ENCODE measurements around the gene SPA17. TPM values are rescaled to one million over a fixed set of nuclear protein-coding genes. Genes with fewer than 3 reads are reported as not detected.

Gene SPA17
- total and polyA plus RNA-seq, 5 donors: 2.3 to 7.9 (median 3.1) TPM

DNA sequence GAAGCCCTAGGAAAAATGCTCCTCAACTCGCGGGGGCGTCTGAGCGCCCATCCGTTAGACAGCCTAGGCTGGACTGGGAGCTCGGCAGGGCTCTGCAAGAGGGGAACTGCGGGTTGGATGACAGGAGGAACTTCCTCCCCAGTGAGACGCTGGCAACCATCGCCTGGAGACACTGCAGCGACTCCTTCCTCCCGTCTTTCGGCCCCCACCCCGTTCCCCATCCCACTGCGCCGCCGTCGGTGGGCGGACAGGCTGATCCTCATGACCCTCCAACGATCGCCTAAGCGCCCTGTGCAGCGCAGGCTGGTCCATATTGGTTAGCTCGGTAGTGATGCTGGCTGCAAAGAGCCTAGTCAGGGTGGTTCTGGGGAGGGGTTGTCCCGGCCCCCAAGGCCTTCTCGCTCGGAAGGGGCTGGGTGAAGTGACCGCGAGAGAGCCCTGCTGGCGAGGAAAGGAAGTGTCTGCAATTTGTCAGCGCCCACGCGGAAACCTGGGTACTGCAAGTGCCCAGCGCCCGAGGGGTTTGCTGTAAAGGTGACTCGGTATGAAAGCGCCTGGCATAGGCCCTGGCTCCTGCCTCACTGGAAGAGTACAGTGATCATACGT, 66.7 kb downstream of the SPA17 start:
- no peaks in the 10 kb centered on the region for H3K27me3 ChIP-seq (ENCODE audit: control insufficient read depth, insufficient read depth)
- peak; percentile 44 to 79 (median 74) for DNase-seq
- H3K9me3 ChIP-seq (ENCODE audit: control insufficient read depth, low read length): no peaks in the 10 kb centered on the region
- no peaks in the 10 kb centered on the region for H3K4me1 ChIP-seq (ENCODE audit: control insufficient read depth, insufficient read depth, low read length)
- WGBS: 2% methylated on average over 37 of the region's 37 CpGs
- peak; percentile 47 to 71 for ATAC-seq
- intact Hi-C loops (cut with DNase I): no loop called here
- peak overlapping the region; percentile 64 for H3K4me3 ChIP-seq (ENCODE audit: low read length)
- H3K27ac ChIP-seq (ENCODE audit: low read length): no peak overlapping the region

DNA sequence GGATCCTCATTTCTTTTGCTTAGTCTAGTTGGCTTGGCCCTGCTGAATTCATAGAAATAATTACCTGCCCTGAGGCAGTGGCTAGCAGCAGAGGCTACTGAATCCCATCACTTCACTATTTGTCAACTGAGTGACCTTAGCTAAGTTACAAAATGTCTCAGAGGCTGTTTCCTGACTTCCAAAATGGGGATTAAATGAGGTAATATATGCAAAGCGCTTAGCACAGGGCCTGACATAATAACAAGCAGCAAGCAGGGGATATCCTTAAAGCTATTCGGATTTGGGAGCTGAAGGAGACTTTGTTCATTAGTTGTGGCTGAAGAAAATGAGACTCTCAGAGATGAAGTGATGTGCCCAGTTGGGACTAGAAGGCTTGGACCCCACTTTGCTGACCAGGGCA, 68.9 kb downstream of the SPA17 start:
- no peak for ATAC-seq
- intact Hi-C loops (cut with DNase I): no loop called here
- Histone ChIP-seq H3K4me1 (ENCODE audit: control insufficient read depth, insufficient read depth, low read length) (peaks cover 5% of the 10 kb centered on the region), H3K27me3 (ENCODE audit: control insufficient read depth, insufficient read depth) (no peaks in the 10 kb centered on the region), H3K4me3 (ENCODE audit: low read length) (no peak overlapping the region), H3K9me3 (ENCODE audit: control insufficient read depth, low read length) (no peaks in the 10 kb centered on the region), H3K27ac (ENCODE audit: low read length) (no peak overlapping the region)
- WGBS: 69% methylated on average over 2 of the region's 2 CpGs
- no peak for DNase-seq

DNA sequence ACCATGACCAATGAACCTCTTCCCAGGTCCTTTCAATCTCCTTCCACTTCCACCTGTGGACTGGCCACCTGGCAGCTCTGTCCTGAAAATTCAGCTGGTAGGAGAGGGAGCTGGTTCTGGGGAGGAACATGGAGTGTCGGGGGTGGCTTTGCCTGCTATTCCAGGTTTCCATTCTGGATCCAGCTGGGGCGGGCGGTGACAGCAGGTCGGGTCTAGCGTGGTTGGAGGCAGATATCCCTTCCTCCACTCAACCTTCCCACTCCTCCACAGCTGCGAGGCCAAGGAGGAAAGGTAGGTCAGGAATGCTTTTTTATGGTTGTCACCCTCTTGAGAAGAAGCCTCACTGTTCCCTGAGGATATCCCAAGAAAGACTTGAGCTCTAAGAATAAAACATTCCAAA, 69.3 kb downstream of the SPA17 start:
- no peak for DNase-seq
- H3K4me1 ChIP-seq (ENCODE audit: control insufficient read depth, insufficient read depth, low read length): peaks cover 5% of the 10 kb centered on the region
- no peaks in the 10 kb centered on the region for H3K9me3 ChIP-seq (ENCODE audit: control insufficient read depth, low read length)
- H3K27ac ChIP-seq (ENCODE audit: low read length): no peak overlapping the region
- no peak for ATAC-seq
- no peaks in the 10 kb centered on the region for H3K27me3 ChIP-seq (ENCODE audit: control insufficient read depth, insufficient read depth)
- intact Hi-C loops (cut with DNase I): no loop called here
- WGBS: 80% methylated on average over 6 of the region's 6 CpGs
- no peak overlapping the region for H3K4me3 ChIP-seq (ENCODE audit: low read length)

DNA sequence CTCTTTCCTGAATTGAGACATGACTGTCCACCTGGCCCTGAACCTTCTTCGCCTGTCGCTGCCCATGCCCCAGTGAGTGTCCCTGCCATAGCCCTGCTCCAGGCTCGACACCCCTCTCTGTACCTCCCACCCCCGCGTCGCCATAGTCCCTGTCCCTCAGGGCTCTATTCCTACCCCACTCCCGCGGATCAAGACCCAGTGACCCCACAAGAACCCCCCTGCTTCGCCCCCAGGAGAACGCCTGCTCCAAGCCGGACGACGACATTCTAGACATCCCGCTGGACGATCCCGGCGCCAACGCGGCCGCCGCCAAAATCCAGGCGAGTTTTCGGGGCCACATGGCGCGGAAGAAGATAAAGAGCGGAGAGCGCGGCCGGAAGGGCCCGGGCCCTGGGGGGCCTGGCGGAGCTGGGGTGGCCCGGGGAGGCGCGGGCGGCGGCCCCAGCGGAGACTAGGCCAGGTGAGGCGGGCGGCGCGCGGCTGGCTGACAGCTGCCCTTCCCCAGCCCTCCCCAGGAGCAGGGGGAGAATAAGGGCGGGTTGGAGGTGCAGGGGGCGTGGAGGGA, 71.6 kb downstream of the SPA17 start:
- no peak overlapping the region for H3K4me3 ChIP-seq (ENCODE audit: low read length)
- peak in 1 of 3 donors; percentile 43 for DNase-seq
- no peak overlapping the region for H3K27ac ChIP-seq (ENCODE audit: low read length)
- 43% methylated on average over 44 of the region's 44 CpGs for WGBS
- intact Hi-C loops (cut with DNase I): no loop called here
- H3K9me3 ChIP-seq (ENCODE audit: control insufficient read depth, low read length): no peaks in the 10 kb centered on the region
- ATAC-seq: no peak
- H3K27me3 ChIP-seq (ENCODE audit: control insufficient read depth, insufficient read depth): no peaks in the 10 kb centered on the region
- peaks cover 7% of the 10 kb centered on the region for H3K4me1 ChIP-seq (ENCODE audit: control insufficient read depth, insufficient read depth, low read length)

DNA sequence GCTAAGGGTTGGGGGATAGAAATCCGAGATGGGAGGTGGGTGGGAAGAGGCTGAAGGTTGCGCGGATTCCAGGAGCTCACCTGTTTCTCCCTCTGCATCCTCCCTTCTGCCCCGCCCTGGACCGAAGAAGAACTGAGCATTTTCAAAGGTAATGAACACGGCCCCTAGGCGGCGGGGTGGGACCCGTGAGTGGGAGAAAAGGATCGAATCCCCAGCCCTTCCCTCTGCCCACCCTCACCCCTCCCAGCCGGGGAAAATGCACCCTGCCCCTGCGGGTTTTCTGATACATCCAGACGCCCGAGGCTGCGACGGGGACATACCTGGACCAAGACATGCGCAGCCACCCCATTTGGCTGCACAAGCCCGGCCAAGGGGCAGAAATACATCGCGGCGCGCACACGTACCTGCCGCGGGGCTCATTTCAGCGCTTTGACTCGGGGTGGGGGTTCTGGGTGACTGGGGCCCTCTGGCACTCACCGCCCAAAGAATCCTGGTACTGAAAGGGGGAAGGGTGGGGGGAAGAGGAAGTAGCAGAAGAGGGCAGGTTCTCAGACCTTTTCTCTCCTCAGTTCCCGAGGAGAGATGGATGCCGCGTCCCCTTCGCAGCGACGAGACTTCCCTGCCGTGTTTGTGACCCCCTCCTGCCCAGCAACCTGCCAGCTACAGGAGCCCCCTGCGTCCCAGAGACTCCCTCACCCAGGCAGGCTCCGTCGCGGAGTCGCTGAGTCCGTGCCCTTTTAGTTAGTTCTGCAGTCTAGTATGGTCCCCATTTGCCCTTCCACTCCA, 72.3 kb downstream of the SPA17 start:
- no peaks in the 10 kb centered on the region for H3K27me3 ChIP-seq (ENCODE audit: control insufficient read depth, insufficient read depth)
- peak in 1 of 2 donors; percentile 0 for ATAC-seq
- peaks cover 7% of the 10 kb centered on the region for H3K4me1 ChIP-seq (ENCODE audit: control insufficient read depth, insufficient read depth, low read length)

DNA sequence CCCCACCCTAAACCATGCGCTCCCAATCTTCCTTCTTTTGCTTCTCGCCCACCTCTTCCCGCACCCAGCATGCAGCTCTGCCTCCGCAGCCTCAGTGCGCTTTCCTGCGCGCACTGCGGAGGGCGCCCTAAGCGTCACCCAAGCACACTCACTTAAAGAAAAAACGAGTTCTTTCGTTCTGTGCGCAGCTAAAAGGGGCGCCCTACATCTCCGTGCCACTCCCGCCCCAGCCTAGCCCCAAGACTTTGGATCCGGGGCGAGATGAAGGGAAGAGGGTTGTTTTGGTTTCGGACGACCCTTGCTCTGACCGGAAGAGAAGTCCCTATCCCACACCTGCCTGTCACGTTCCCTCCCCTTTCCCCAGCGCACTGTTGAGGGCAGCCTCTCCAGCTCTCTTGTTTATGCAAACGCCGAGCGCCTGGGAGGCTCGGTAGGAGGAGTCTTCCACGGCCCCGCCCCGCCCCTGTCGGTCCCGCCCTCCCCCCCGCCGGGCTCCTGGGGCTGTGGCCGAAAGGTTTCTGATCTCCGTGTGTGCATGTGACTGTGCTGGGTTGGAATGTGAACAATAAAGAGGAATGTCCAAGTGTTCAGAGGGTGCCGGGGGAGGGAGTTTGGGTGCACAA, 73.0 kb downstream of the SPA17 start:
- Histone ChIP-seq H3K27ac (ENCODE audit: low read length) (peak overlapping the region; percentile 16), H3K4me3 (ENCODE audit: low read length) (peak overlapping the region; percentile 32), H3K27me3 (ENCODE audit: control insufficient read depth, insufficient read depth) (no peaks in the 10 kb centered on the region), H3K9me3 (ENCODE audit: control insufficient read depth, low read length) (no peaks in the 10 kb centered on the region), H3K4me1 (ENCODE audit: control insufficient read depth, insufficient read depth, low read length) (peaks cover 7% of the 10 kb centered on the region)
- intact Hi-C loops (cut with DNase I): no loop called here
- ATAC-seq (peak; percentile 83 to 86), DNase-seq (peak; percentile 72 to 89 (median 88))
- WGBS: 11% methylated on average over 37 of the region's 37 CpGs

More for the DNA sequence above, 72.3 kb downstream of the SPA17 start:
- WGBS: 21% methylated on average over 41 of the region's 41 CpGs
- Histone ChIP-seq H3K4me3 (ENCODE audit: low read length) (peak overlapping the region; percentile 32), H3K27ac (ENCODE audit: low read length) (peak overlapping the region; percentile 7), H3K9me3 (ENCODE audit: control insufficient read depth, low read length) (no peaks in the 10 kb centered on the region)
- intact Hi-C loops (cut with DNase I): no loop called here
- DNase-seq: peak in 1 of 3 donors; percentile 52

Other genes with a start within 250 kb of the SPA17 start
- not detected for gene OR8B4, start 249.0 kb upstream of the SPA17 start, total RNA-seq
- not detected for gene OR8B4, start 249.0 kb upstream of the SPA17 start, polyA plus RNA-seq
- under 1 TPM in 2 of 4 donors, not detected in 2; 0.06 to 0.20 TPM for gene OR8B8, start 228.2 kb upstream of the SPA17 start, total RNA-seq
- gene OR8B8, start 228.2 kb upstream of the SPA17 start, polyA plus RNA-seq: not detected
- not detected for gene OR8B12, start 130.2 kb upstream of the SPA17 start, total RNA-seq
- not detected for gene OR8B12, start 130.2 kb upstream of the SPA17 start, polyA plus RNA-seq
- not detected for gene OR8A1, start 103.9 kb upstream of the SPA17 start, total RNA-seq
- gene OR8A1, start 103.9 kb upstream of the SPA17 start, polyA plus RNA-seq: not detected
- gene PANX3, start 62.5 kb upstream of the SPA17 start, total RNA-seq: not detected
- not detected for gene PANX3, start 62.5 kb upstream of the SPA17 start, polyA plus RNA-seq
- 10 to 100 TPM; 22.7 to 28.6 (median 26.5) TPM for gene TBRG1, start 51.0 kb upstream of the SPA17 start, total RNA-seq
- gene TBRG1, start 51.0 kb upstream of the SPA17 start, polyA plus RNA-seq: 17.9 TPM
- 10 to 100 TPM; 43.4 to 72.6 (median 53.9) TPM for gene SIAE, start 165 bp upstream of the SPA17 start, total RNA-seq
- 44.6 TPM for gene SIAE, start 165 bp upstream of the SPA17 start, polyA plus RNA-seq
- gene NRGN, start 66.0 kb downstream of the SPA17 start, total RNA-seq: 10 to 100 TPM in 2 of 4 donors, 1 to 10 TPM in 2; 5.3 to 11.1 (median 9.0) TPM
- gene NRGN, start 66.0 kb downstream of the SPA17 start, polyA plus RNA-seq: 16.0 TPM
- gene VSIG2, start 78.4 kb downstream of the SPA17 start, total RNA-seq: 1 to 10 TPM in 3 of 4 donors, under 1 TPM in 1; 0.97 to 1.4 (median 1.0) TPM
- 0.43 TPM for gene VSIG2, start 78.4 kb downstream of the SPA17 start, polyA plus RNA-seq
- 10 to 100 TPM; 31.2 to 49.8 (median 41.9) TPM for gene ESAM, start 88.4 kb downstream of the SPA17 start, total RNA-seq
- gene ESAM, start 88.4 kb downstream of the SPA17 start, polyA plus RNA-seq: 51.8 TPM
- gene MSANTD2, start 126.5 kb downstream of the SPA17 start, total RNA-seq: 1 to 10 TPM; 3.5 to 6.7 (median 5.3) TPM
- 3.8 TPM for gene MSANTD2, start 126.5 kb downstream of the SPA17 start, polyA plus RNA-seq
- gene ROBO3, start 191.5 kb downstream of the SPA17 start, total RNA-seq: 10 to 100 TPM in 2 of 4 donors, 1 to 10 TPM in 2; 9.8 to 11.0 (median 10.2) TPM
- gene ROBO3, start 191.5 kb downstream of the SPA17 start, polyA plus RNA-seq: 15.4 TPM
- gene ROBO4, start 224.0 kb downstream of the SPA17 start, total RNA-seq: 10 to 100 TPM; 11.7 to 17.4 (median 15.0) TPM
- gene ROBO4, start 224.0 kb downstream of the SPA17 start, polyA plus RNA-seq: 16.8 TPM
- gene HEPN1, start 245.3 kb downstream of the SPA17 start, total RNA-seq: not detected
- not detected for gene HEPN1, start 245.3 kb downstream of the SPA17 start, polyA plus RNA-seq

Measured in right cardiac atrium (tissue), 5 donors.